Astrocyte of the cerebellum (primary cell): ENCODE measurements around the gene VSNL1.

Experiments used
- DNase-seq: peaks from one replicate; pipeline ENCODE4 v3.0.0-alpha.2; 2011; ENCODE audit warnings: low read depth
- H3K4me3 ChIP-seq: 2 replicates; pipeline ENCODE4 v1.5.1; 2011; ENCODE audit warnings: mild to moderate bottlenecking, low read depth, low read length, moderate library complexity
- CTCF ChIP-seq: IDR thresholded peaks from 2 replicates; pipeline ENCODE4 v1.5.1; 2012; ENCODE audit warnings: low read length, low read depth, moderate library complexity, mild to moderate bottlenecking; ENCODE audit errors: missing control alignments
- in situ Hi-C: cut with HindIII; loops from 2 replicates; pipeline ENCODE4 v1.10.0; 2017; ENCODE audit warnings: low sequenced_read_pairs

VSNL1 gene

GRCh38 chr2:17593445-17593840 lies 52.9 kb downstream of the VSNL1 start:
- no peak overlapping the region for H3K4me3 ChIP-seq
- no peak for DNase-seq
- in situ Hi-C loops: no loop called here
- no peak for TF ChIP-seq CTCF

- DNase-seq: no peak
- TF ChIP-seq CTCF: no peak
- H3K4me3 ChIP-seq: no peak overlapping the region
- in situ Hi-C loops: no loop called here
These were observed 53.5 kb downstream of the VSNL1 start for GRCh38 chr2:17593841-17594491.

GRCh38 chr2:17594533-17595401 lies 54.3 kb downstream of the VSNL1 start:
- in situ Hi-C loops: no loop called here
- peak; percentile 75 for DNase-seq
- no peak for TF ChIP-seq CTCF
- no peak overlapping the region for H3K4me3 ChIP-seq

GRCh38 chr2:17599617-17600016 lies 59.1 kb downstream of the VSNL1 start:
- in situ Hi-C loops: no loop called here
- DNase-seq: no peak
- TF ChIP-seq CTCF: no peak
- no peak overlapping the region for H3K4me3 ChIP-seq

GRCh38 chr2:17600556-17601204 lies 60.2 kb downstream of the VSNL1 start:
- no peak overlapping the region for H3K4me3 ChIP-seq
- in situ Hi-C loops: no loop called here
- DNase-seq: no peak
- TF ChIP-seq CTCF: no peak

- in situ Hi-C loops: no loop called here
- no peak for DNase-seq
- no peak overlapping the region for H3K4me3 ChIP-seq
- no peak for TF ChIP-seq CTCF
These were observed 63.6 kb downstream of the VSNL1 start for GRCh38 chr2:17604050-17604449.
